ENCODE results near the gene SETD6. TPM values are rescaled to one million over a fixed set of nuclear protein-coding genes. Genes with fewer than 3 reads are reported as not detected.
"Not testable (repeated sequence)": the region's sequence is repeated elsewhere in the genome, so short reads cannot be mapped to it uniquely, and the experiment has no call there.

The SETD6 gene
- total RNA-seq, 3 donors from 2014 or later = 12.8 to 17.5 (median 14.2) TPM

DNA sequence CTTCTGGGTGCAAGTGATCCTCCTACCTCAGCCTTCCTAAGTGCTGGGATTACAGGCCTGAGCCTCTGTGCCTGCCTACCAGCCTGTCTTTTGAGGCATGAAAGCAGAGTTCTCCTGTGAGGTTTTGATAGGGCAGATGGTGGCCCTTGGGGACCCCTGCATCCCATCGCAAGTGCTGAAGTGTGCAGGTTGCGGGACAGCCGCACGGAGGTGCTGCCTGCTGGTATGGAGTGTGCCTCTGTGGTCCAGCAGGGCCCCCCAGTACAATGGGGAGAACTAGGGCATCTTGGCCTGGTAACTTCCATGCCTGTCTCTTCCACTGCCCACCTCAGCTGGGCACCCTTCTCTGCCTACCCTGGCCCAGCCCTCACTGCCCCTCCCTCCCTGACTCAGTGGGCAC is 25.3 kb upstream of the SETD6 start:
- TF ChIP-seq, protein P1, sequence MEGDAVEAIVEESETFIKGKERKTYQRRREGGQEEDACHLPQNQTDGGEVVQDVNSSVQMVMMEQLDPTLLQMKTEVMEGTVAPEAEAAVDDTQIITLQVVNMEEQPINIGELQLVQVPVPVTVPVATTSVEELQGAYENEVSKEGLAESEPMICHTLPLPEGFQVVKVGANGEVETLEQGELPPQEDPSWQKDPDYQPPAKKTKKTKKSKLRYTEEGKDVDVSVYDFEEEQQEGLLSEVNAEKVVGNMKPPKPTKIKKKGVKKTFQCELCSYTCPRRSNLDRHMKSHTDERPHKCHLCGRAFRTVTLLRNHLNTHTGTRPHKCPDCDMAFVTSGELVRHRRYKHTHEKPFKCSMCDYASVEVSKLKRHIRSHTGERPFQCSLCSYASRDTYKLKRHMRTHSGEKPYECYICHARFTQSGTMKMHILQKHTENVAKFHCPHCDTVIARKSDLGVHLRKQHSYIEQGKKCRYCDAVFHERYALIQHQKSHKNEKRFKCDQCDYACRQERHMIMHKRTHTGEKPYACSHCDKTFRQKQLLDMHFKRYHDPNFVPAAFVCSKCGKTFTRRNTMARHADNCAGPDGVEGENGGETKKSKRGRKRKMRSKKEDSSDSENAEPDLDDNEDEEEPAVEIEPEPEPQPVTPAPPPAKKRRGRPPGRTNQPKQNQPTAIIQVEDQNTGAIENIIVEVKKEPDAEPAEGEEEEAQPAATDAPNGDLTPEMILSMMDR (IDR thresholded peaks at IDR 0.05) = no peak
- ATAC-seq (no peak), DNase-seq (no peak)
- peaks cover 5% of the 10 kb centered on the region for H3K4me1 ChIP-seq (ENCODE audit: low read depth)
- intact Hi-C loops (cut with DNase I, micrococcal nuclease) = no loop called here
- no peaks in the 10 kb centered on the region for H3K9me3 ChIP-seq
- no peak overlapping the region for H3K4me3 ChIP-seq
- no peaks in the 10 kb centered on the region for H3K36me3 ChIP-seq (ENCODE audit: low read depth)

DNA sequence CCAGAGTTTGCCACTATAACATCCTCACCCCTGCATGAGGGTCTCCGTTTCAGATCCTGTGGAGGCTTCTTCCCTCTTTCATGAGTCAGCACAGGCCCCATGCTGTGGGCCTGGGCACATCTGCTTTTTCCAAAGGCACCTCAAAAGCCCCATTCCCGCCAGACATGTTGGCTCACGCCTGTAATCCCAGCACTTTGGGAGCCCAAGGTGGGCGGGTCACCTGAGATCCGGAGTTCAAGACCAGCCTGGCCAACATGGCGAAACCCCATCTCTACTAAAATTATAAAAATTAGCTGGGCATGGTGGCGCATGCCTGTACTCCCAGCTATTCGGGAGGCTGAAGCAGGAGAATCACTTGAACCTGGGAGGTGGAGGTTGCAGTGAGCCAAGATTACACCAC is 24.8 kb upstream of the SETD6 start:
- H3K36me3 ChIP-seq (ENCODE audit: low read depth); DNase-seq; H3K4me1 ChIP-seq (ENCODE audit: low read depth); H3K9me3 ChIP-seq; intact Hi-C loops (cut with DNase I, micrococcal nuclease); H3K4me3 ChIP-seq; ATAC-seq: not testable (repeated sequence)

DNA sequence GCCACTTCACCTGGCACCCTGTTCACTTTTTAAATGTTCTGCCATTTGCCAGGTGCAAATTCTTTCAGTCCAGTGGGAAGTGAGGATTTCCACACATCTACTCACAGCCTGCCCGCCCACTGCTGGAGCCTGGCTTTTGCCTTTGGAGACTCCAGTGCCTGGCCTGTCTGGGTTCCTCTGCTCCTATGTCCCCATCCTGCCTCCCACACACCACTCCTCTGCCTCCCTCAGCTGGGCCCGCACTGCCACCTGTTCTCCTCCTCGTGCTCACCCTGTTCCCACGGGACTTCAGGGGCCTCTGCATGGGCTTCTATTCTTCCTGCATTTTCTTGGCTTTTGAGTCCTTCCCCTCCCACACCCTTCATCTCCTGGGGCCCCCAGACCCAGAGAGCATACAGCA is 23.3 kb upstream of the SETD6 start:
- peaks cover 5% of the 10 kb centered on the region for H3K4me1 ChIP-seq (ENCODE audit: low read depth)
- no peak overlapping the region for H3K4me3 ChIP-seq
- TF ChIP-seq, protein P1 (IDR thresholded peaks at IDR 0.05) = no peak
- DNase-seq = no peak
- H3K36me3 ChIP-seq (ENCODE audit: low read depth) = no peaks in the 10 kb centered on the region
- intact Hi-C loops (cut with DNase I, micrococcal nuclease) = no loop called here
- no peaks in the 10 kb centered on the region for H3K9me3 ChIP-seq
- no peak for ATAC-seq

DNA sequence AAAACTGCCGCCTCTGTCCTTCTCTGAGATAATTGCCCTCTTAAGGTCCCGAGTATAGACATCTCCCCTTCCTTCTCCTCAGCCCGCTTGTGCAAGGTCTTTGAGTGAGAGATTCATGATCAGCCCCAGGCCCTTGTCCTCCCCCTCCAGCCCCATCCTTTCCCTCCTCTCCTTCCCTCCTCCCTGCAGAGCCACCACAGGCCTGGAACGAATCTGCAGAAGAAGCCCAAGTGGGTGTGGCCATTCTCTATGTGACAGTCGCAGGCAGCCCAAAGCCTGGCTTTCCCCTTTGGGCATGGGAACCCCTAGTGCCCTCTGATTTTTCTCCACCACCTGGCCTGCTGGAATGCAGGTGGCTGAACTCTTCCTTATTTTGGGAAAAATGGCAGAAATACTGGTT is 22.6 kb upstream of the SETD6 start:
- peaks cover 1% of the 10 kb centered on the region for H3K4me1 ChIP-seq (ENCODE audit: low read depth)
- intact Hi-C loops (cut with DNase I, micrococcal nuclease) = no loop called here
- DNase-seq (no peak), ATAC-seq (peak; percentile 6)
- H3K9me3 ChIP-seq = no peaks in the 10 kb centered on the region
- H3K4me3 ChIP-seq = no peak overlapping the region
- no peaks in the 10 kb centered on the region for H3K36me3 ChIP-seq (ENCODE audit: low read depth)
- TF ChIP-seq, protein P1 (IDR thresholded peaks at IDR 0.05) = no peak

DNA sequence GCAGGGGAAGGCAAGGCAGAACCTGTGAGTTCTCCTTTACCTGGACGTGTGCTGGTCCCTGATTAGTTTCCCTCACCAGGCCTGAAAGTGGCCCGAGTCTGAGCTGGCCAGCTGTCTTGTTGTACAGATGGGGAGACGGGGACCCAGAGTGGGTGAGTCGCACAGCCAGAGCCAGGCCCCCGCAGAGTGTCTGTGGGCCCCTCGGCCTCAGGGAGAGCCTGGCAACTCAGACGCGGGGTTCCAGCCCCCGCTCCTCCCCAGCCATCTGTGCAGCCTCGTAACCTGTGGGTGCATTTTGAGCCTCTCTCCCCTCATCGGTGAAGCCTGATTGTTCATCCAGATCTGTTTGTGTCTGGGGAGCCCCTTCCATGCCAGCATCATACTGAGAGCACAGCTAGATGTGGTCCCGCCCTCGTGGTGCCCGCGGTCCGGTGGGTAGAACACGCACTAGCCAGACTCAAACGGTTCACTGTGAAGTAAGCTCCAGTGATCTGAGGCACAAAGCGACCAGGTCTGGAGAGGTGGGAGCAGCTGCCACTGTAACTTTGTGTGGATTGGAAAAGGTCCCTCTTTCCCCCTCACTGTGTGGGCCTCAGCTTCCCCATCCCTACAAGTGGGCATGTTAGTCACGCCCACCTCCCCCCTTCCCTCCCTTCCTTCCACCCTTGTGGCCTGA is 21.4 kb upstream of the SETD6 start:
- TF ChIP-seq, protein P1 (IDR thresholded peaks at IDR 0.05) = no peak
- no peaks in the 10 kb centered on the region for H3K9me3 ChIP-seq
- intact Hi-C loops (cut with DNase I, micrococcal nuclease) = no loop called here
- DNase-seq = no peak
- no peak overlapping the region for H3K4me3 ChIP-seq
- no peaks in the 10 kb centered on the region for H3K4me1 ChIP-seq (ENCODE audit: low read depth)
- no peak for ATAC-seq
- no peaks in the 10 kb centered on the region for H3K36me3 ChIP-seq (ENCODE audit: low read depth)

DNA sequence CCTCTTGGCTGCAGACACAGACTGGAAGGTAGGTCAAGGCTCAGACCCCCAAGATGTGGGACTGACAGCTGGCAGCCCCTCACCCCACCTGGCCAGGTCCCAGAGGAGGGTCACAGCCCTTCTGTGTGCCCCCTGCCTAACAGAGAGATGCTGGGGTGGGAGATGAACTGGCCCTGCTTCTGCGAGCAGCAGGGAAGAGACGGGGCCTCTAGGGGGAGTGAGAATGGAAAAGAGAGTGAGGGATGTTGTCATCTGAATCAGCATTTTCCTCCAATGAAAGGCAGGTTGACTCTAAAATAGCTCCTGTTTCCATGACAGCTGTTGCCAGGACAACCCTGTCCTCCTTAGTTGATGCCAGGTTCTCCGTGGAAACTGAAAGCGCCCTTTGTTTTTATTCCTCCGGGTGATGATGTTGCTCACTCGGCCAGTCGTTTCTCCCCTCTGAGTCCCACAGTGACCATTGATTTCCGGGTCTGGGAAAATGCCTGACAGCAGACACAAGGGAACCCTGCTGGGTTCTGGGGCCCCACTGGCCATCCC is 20.3 kb upstream of the SETD6 start:
- DNase-seq (peak in 1 of 3 donors; percentile 64), ATAC-seq (peak; percentile 66)
- H3K36me3 ChIP-seq (ENCODE audit: low read depth) = no peaks in the 10 kb centered on the region
- no peaks in the 10 kb centered on the region for H3K4me1 ChIP-seq (ENCODE audit: low read depth)
- H3K9me3 ChIP-seq = no peaks in the 10 kb centered on the region
- intact Hi-C loops (cut with DNase I, micrococcal nuclease) = no loop called here
- TF ChIP-seq, protein P1 (IDR thresholded peaks at IDR 0.05) = no peak
- no peak overlapping the region for H3K4me3 ChIP-seq

Measured in mucosa of descending colon (tissue), 3 donors.